Measurements from ENCODE around the gene PAMR1. TPM values are rescaled to one million over a fixed set of nuclear protein-coding genes. Genes with fewer than 3 reads are reported as not detected.

The PAMR1 gene
- total RNA-seq, 4 donors from 2014 or later: 2.6 to 15.6 (median 6.0) TPM

GRCh38 chr11:35402751-35403660 is 122.4 kb downstream of the PAMR1 start:
- no peak for TF ChIP-seq CTCF (IDR thresholded peaks at IDR 0.05; ENCODE audit: low read depth)

GRCh38 chr11:35398881-35399280 is 126.5 kb downstream of the PAMR1 start:
- TF ChIP-seq CTCF (IDR thresholded peaks at IDR 0.05; ENCODE audit: low read depth): no peak

- TF ChIP-seq CTCF (IDR thresholded peaks at IDR 0.05; ENCODE audit: low read depth): no peak
These were observed 130.5 kb downstream of the PAMR1 start for GRCh38 chr11:35394941-35395340.

- TF ChIP-seq CTCF (IDR thresholded peaks at IDR 0.05; ENCODE audit: low read depth): no peak
These were observed 132.3 kb downstream of the PAMR1 start for GRCh38 chr11:35393098-35393497.

- no peak for TF ChIP-seq CTCF (IDR thresholded peaks at IDR 0.05; ENCODE audit: low read depth)
These were observed 133.3 kb downstream of the PAMR1 start for GRCh38 chr11:35391922-35392688.

GRCh38 chr11:35390737-35391682 is 134.4 kb downstream of the PAMR1 start:
- no peak for TF ChIP-seq CTCF (IDR thresholded peaks at IDR 0.05; ENCODE audit: low read depth)
